HCT116 (cell line): ENCODE data around the gene SPTB. TPM values are rescaled to one million over a fixed set of nuclear protein-coding genes. Genes with fewer than 3 reads are reported as not detected.

Experiments
- ATAC-seq: fragments of 200-7000 bp; cut with Tn5 transposase; 2 replicates; pipeline ENCODE4 v1.9.1; 2020; ENCODE audit warnings: mild to moderate bottlenecking, moderate library complexity
- BruUV-seq: library from RNA; stranded (reverse); fragments of 400-500 nt; replicated peaks from 2 replicates; lab custom pipeline; 2021; lab: Mats Ljungman, UMichigan
- CTCF ChIA-PET: fragments of 300-600 bp; sonication (Branson Sonifier 250); formaldehyde crosslinking; loops from one replicate; lab custom pipeline; 2021; ENCODE audit warnings: antibody characterized with exemption; lab: Charles Lee
- POLR2A ChIA-PET: fragments of 300-600, 350-600 bp; sonication (Branson Sonifier 250); formaldehyde crosslinking; loops from one replicate; lab custom pipeline; 2021; ENCODE audit warnings: antibody characterized with exemption; lab: Charles Lee
- RAD21 ChIA-PET, 2 experiments: fragments of 300-600 bp; sonication (Branson Sonifier 250); formaldehyde crosslinking; loops; one replicate each; lab custom pipeline; 2023; ENCODE audit warnings: low total read pairs in 2 of 2; ENCODE audit not compliant: uncharacterized antibody in 2 of 2, unreplicated experiment in 2 of 2, low non-redundant PET in 1 of 2; lab: Charles Lee
- DNase-seq: peaks from one replicate; pipeline ENCODE4 v3.0.0-alpha.2; 2010; ENCODE audit warnings: low read depth, low spot score
- H2AFZ ChIP-seq: fragments of 200-600 bp; shearing (Covaris generic), sonication (generic); 2 replicates; pipeline ENCODE4 v1.6.1; 2017; ENCODE audit warnings: low read depth, mixed run types, mixed read lengths, antibody characterized with exemption, low read length; ENCODE audit not compliant: poor library complexity, severe bottlenecking
- H3K27ac ChIP-seq: 2 replicates; pipeline ENCODE4 v1.5.1; 2012; ENCODE audit warnings: low read depth, low read length
- H3K27me3 ChIP-seq: fragments of 200-600 bp; sonication (generic); 2 replicates; pipeline ENCODE4 v1.6.1; 2016; ENCODE audit warnings: mixed run types, low read length, mixed read lengths; ENCODE audit not compliant: insufficient read depth
- H3K36me3 ChIP-seq, 2 experiments: fragments of 200-500 bp in 1 of 2; fragments of 200-600 bp in 1 of 2; sonication (Bioruptor generic) in 1 of 2; sonication (generic) in 1 of 2; 2 replicates each; pipeline versions ENCODE4 v1.5.1 to v1.6.1; 2014 to 2016; ENCODE audit warnings: low read length in 2 of 2, inconsistent platforms in 1 of 2, mixed read lengths in 1 of 2, mixed run types in 1 of 2; ENCODE audit not compliant: insufficient read depth in 2 of 2, control insufficient read depth in 1 of 2
- H3K4me1 ChIP-seq, 2 experiments: fragments of 200-600 bp in 1 of 2; sonication (generic) in 1 of 2; 2 replicates each; pipeline versions ENCODE4 v1.5.1 to v1.6.1; 2012 to 2017; ENCODE audit warnings: low read length in 2 of 2, inconsistent platforms in 1 of 2, mild to moderate bottlenecking in 1 of 2, mixed read lengths in 1 of 2, mixed run types in 1 of 2, moderate library complexity in 1 of 2; ENCODE audit not compliant: insufficient read depth in 2 of 2, control insufficient read depth in 1 of 2
- H3K4me2 ChIP-seq: fragments of 200-600 bp; sonication (generic); 2 replicates; pipeline ENCODE4 v1.6.1; 2017; ENCODE audit warnings: mixed run types, low read length, mixed read lengths
- H3K4me3 ChIP-seq, 2 experiments: fragments of 200-600 bp in 1 of 2; sonication (generic) in 1 of 2; replicated peaks in 1 of 2; 2 replicates each; pipeline ENCODE4 v1.5.1; 2011 to 2016; ENCODE audit warnings: low read length in 2 of 2, control low read depth in 1 of 2, low read depth in 1 of 2, mild to moderate bottlenecking in 1 of 2, mixed read lengths in 1 of 2, mixed run types in 1 of 2
- H3K79me2 ChIP-seq: fragments of 200-600 bp; sonication (generic); 2 replicates; pipeline ENCODE4 v1.6.1; 2017; ENCODE audit warnings: mild to moderate bottlenecking, mixed run types, low read length, moderate library complexity, mixed read lengths; ENCODE audit not compliant: insufficient read depth
- H3K9ac ChIP-seq: fragments of 200-600 bp; sonication (generic); 2 replicates; pipeline ENCODE4 v1.6.1; 2016; ENCODE audit warnings: low read length, mixed read lengths
- H3K9me2 ChIP-seq: fragments of 200-600 bp; sonication (generic), shearing (Covaris generic); 2 replicates; pipeline ENCODE4 v1.6.1; 2017; ENCODE audit warnings: mixed run types, mild to moderate bottlenecking, moderate library complexity; ENCODE audit not compliant: insufficient read depth
- H3K9me3 ChIP-seq, 2 experiments: fragments of 200-500 bp in 1 of 2; fragments of 200-600 bp in 1 of 2; sonication (Bioruptor generic) in 1 of 2; sonication (generic) in 1 of 2; 2 replicates each; pipeline ENCODE4 v1.6.1; 2014 to 2017; ENCODE audit warnings: low read length in 2 of 2, mixed read lengths in 2 of 2, inconsistent platforms in 1 of 2, low read depth in 1 of 2, mild to moderate bottlenecking in 1 of 2, mixed run types in 1 of 2, moderate library complexity in 1 of 2; ENCODE audit not compliant: control insufficient read depth in 1 of 2, insufficient read depth in 1 of 2
- H4K20me1 ChIP-seq: fragments of 200-600 bp; sonication (generic), shearing (Covaris generic); 2 replicates; pipeline ENCODE4 v1.6.1; 2017; ENCODE audit warnings: mixed run types, mild to moderate bottlenecking, moderate library complexity; ENCODE audit not compliant: insufficient read depth
- CEBPB ChIP-seq: IDR thresholded peaks from 2 replicates; pipeline ENCODE4 v1.6.1; 2012; ENCODE audit warnings: low read depth
- EGR1 ChIP-seq: IDR thresholded peaks from 2 replicates; pipeline ENCODE4 v1.6.1; 2012; ENCODE audit warnings: low read depth
- ELF1 ChIP-seq: IDR thresholded peaks from 2 replicates; pipeline ENCODE4 v1.6.1; 2012; ENCODE audit warnings: low read depth, borderline replicate concordance
- EZH2phosphoT487 ChIP-seq: fragments of 200-600 bp; IDR thresholded peaks from 2 replicates; pipeline ENCODE4 v1.6.1; 2018; ENCODE audit warnings: antibody characterized with exemption, borderline replicate concordance
- FOSL1 ChIP-seq: IDR thresholded peaks from 2 replicates; pipeline ENCODE4 v1.6.1; 2012; ENCODE audit warnings: low read depth
- JUND ChIP-seq: IDR thresholded peaks from 2 replicates; pipeline ENCODE4 v1.6.1; 2012
- MAX ChIP-seq: IDR thresholded peaks from 2 replicates; pipeline ENCODE4 v1.6.1; 2012
- POLR2A ChIP-seq: IDR thresholded peaks from 2 replicates; pipeline ENCODE4 v1.7.0; 2011; ENCODE audit warnings: borderline replicate concordance; ENCODE audit not compliant: insufficient read depth, insufficient read length; ENCODE audit errors: extremely low read depth
- SIN3A ChIP-seq: IDR thresholded peaks from 2 replicates; pipeline ENCODE4 v1.6.1; 2012; ENCODE audit warnings: low read depth
- SP1 ChIP-seq: IDR thresholded peaks from 2 replicates; pipeline ENCODE4 v1.6.1; 2012; ENCODE audit warnings: low read depth
- SRF ChIP-seq: IDR thresholded peaks from 2 replicates; pipeline ENCODE4 v1.6.1; 2012; ENCODE audit warnings: low read depth
- ZFX ChIP-seq: fragments of 450-650 bp; IDR thresholded peaks from 2 replicates; pipeline ENCODE4 v1.6.1; 2017
- ZNF274 ChIP-seq: fragments of 200-500 bp; sonication (Bioruptor generic); IDR thresholded peaks from 2 replicates; pipeline ENCODE4 v1.6.1; 2014; ENCODE audit warnings: mild to moderate bottlenecking, low read depth, low read length, inconsistent platforms
- intact Hi-C: fragments of 100-400 bp; cut with micrococcal nuclease; formaldehyde crosslinking; loops from 2 replicates; pipeline ENCODE4 v1.10.0; 2022
- total RNA-seq: library from RNA; stranded (reverse); gene quantifications from one replicate; pipeline ENCODE4 v1.2.1, GENCODE V29; 2021; ENCODE audit not compliant: unreplicated experiment
- TF ChIP-seq, protein P1 (sequence below): IDR thresholded peaks from 2 replicates; pipeline ENCODE4 v1.6.1; 2012; ENCODE audit warnings: low read depth
- TF ChIP-seq, protein P2 (sequence below): IDR thresholded peaks from 2 replicates; pipeline ENCODE4 v1.6.1; 2012

SPTB gene
- total RNA-seq, 1 experiment from 2014 or later: 4.2 TPM

GRCh38 chr14:64731141-64731581, 148.5 kb downstream of the SPTB start:
- peaks cover 4% of the 10 kb centered on the region; the same call in 1 of the 2 replicates for H4K20me1 ChIP-seq
- BruUV-seq: no TSS peak
- ChIA-PET CTCF (no interaction called here), POLR2A (no interaction called here), RAD21 (no interaction called here)
- no peak overlapping the region for H3K4me2 ChIP-seq
- H3K9me3 ChIP-seq: no peaks in the 10 kb centered on the region
- H2AFZ ChIP-seq: no peak overlapping the region
- no peak overlapping the region for H3K4me3 ChIP-seq
- no peaks in the 10 kb centered on the region for H3K27me3 ChIP-seq
- no peak overlapping the region for H3K27ac ChIP-seq
- peaks cover 31 to 34% of the 10 kb centered on the region in 2 experiments for H3K36me3 ChIP-seq
- intact Hi-C loops: no loop called here
- ATAC-seq: no peak
- peaks cover 25% of the 10 kb centered on the region for H3K79me2 ChIP-seq
- peaks cover 9 to 10% of the 10 kb centered on the region in 2 experiments for H3K4me1 ChIP-seq
- TF ChIP-seq SRF (no peak), ZFX (no peak), JUND (no peak), SIN3A (no peak), CEBPB (no peak), SP1 (no peak), ZNF274 (no peak), EZH2phosphoT487 (no peak), MAX (no peak), ELF1 (no peak), FOSL1 (no peak), POLR2A (no peak), EGR1 (no peak)
- TF ChIP-seq, protein P1, sequence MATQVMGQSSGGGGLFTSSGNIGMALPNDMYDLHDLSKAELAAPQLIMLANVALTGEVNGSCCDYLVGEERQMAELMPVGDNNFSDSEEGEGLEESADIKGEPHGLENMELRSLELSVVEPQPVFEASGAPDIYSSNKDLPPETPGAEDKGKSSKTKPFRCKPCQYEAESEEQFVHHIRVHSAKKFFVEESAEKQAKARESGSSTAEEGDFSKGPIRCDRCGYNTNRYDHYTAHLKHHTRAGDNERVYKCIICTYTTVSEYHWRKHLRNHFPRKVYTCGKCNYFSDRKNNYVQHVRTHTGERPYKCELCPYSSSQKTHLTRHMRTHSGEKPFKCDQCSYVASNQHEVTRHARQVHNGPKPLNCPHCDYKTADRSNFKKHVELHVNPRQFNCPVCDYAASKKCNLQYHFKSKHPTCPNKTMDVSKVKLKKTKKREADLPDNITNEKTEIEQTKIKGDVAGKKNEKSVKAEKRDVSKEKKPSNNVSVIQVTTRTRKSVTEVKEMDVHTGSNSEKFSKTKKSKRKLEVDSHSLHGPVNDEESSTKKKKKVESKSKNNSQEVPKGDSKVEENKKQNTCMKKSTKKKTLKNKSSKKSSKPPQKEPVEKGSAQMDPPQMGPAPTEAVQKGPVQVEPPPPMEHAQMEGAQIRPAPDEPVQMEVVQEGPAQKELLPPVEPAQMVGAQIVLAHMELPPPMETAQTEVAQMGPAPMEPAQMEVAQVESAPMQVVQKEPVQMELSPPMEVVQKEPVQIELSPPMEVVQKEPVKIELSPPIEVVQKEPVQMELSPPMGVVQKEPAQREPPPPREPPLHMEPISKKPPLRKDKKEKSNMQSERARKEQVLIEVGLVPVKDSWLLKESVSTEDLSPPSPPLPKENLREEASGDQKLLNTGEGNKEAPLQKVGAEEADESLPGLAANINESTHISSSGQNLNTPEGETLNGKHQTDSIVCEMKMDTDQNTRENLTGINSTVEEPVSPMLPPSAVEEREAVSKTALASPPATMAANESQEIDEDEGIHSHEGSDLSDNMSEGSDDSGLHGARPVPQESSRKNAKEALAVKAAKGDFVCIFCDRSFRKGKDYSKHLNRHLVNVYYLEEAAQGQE: no peak
- TF ChIP-seq, protein P2, sequence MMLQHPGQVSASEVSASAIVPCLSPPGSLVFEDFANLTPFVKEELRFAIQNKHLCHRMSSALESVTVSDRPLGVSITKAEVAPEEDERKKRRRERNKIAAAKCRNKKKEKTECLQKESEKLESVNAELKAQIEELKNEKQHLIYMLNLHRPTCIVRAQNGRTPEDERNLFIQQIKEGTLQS: no peak
- no peak for DNase-seq
- no peak overlapping the region for H3K9ac ChIP-seq
- H3K9me2 ChIP-seq: no peaks in the 10 kb centered on the region
